H9 (cell line): ENCODE results near the gene SLC4A2. TPM values are rescaled to one million over a fixed set of nuclear protein-coding genes. Genes with fewer than 3 reads are reported as not detected.

ENCODE experiments used
- DNase-seq: peaks from one replicate; pipeline ENCODE4 v3.0.0-alpha.2; 2017
- H2AFZ ChIP-seq: one replicate; pipeline ENCODE4 v1.6.1; 2013; ENCODE audit warnings: mild to moderate bottlenecking, low read length, control low read depth, moderate library complexity
- H2AK5ac ChIP-seq: 2 replicates; pipeline ENCODE4 v1.6.1; 2013; ENCODE audit warnings: low read length, control low read depth, mixed read lengths; ENCODE audit not compliant: insufficient read length
- H2BK120ac ChIP-seq: one replicate; pipeline ENCODE4 v1.6.1; 2013; ENCODE audit warnings: low read depth, mild to moderate bottlenecking, low read length, control low read depth, inconsistent platforms; ENCODE audit not compliant: poor library complexity, severe bottlenecking
- H2BK12ac ChIP-seq: 2 replicates; pipeline ENCODE4 v1.6.1; 2013; ENCODE audit warnings: low read length, control low read depth, mixed read lengths, low read depth; ENCODE audit not compliant: insufficient read length
- H2BK15ac ChIP-seq: 2 replicates; pipeline ENCODE4 v1.6.1; 2013; ENCODE audit warnings: low read depth, low read length, control low read depth
- H2BK20ac ChIP-seq: one replicate; pipeline ENCODE4 v1.6.1; 2013; ENCODE audit warnings: low read depth, mild to moderate bottlenecking, low read length, control low read depth, inconsistent platforms; ENCODE audit not compliant: poor library complexity, severe bottlenecking
- H2BK5ac ChIP-seq: 2 replicates; pipeline ENCODE4 v1.6.1; 2013; ENCODE audit warnings: low read length, control low read depth, mixed read lengths; ENCODE audit not compliant: insufficient read length
- H3K14ac ChIP-seq: 2 replicates; pipeline ENCODE4 v1.6.1; 2013; ENCODE audit warnings: low read length, control low read depth; ENCODE audit not compliant: insufficient read depth
- H3K18ac ChIP-seq: 2 replicates; pipeline ENCODE4 v1.6.1; 2013; ENCODE audit warnings: low read depth, mild to moderate bottlenecking, mixed read lengths, low read length, control low read depth; ENCODE audit not compliant: insufficient read length
- H3K23ac ChIP-seq: 2 replicates; pipeline ENCODE4 v1.6.1; 2013; ENCODE audit warnings: low read length, control low read depth, mixed read lengths, low read depth; ENCODE audit not compliant: insufficient read length
- H3K23me2 ChIP-seq: 2 replicates; pipeline ENCODE4 v1.6.1; 2013; ENCODE audit warnings: low read depth, mild to moderate bottlenecking, mixed read lengths, low read length, control low read depth; ENCODE audit not compliant: insufficient read length, poor library complexity, severe bottlenecking
- H3K27ac ChIP-seq: 2 replicates; pipeline ENCODE4 v1.5.1; 2013; ENCODE audit warnings: low read length, control low read depth, mixed read lengths, low read depth; ENCODE audit not compliant: insufficient read length
- H3K27me3 ChIP-seq: 2 replicates; pipeline ENCODE4 v1.6.1; 2013; ENCODE audit warnings: low read length, control low read depth, inconsistent platforms; ENCODE audit not compliant: insufficient read depth
- H3K4ac ChIP-seq: 2 replicates; pipeline ENCODE4 v1.6.1; 2013; ENCODE audit warnings: low read depth, mild to moderate bottlenecking, control low read depth, inconsistent platforms, low read length, moderate library complexity
- H3K4me1 ChIP-seq: 2 replicates; pipeline ENCODE4 v1.6.1; 2013; ENCODE audit warnings: low read length, control low read depth, inconsistent platforms; ENCODE audit not compliant: insufficient read depth
- H3K4me2 ChIP-seq: 2 replicates; pipeline ENCODE4 v1.6.1; 2013; ENCODE audit warnings: low read length, control low read depth, mixed read lengths; ENCODE audit not compliant: insufficient read length, insufficient read depth
- H3K56ac ChIP-seq: 2 replicates; pipeline ENCODE4 v1.6.1; 2013; ENCODE audit warnings: low read depth, mild to moderate bottlenecking, mixed read lengths, low read length, control low read depth; ENCODE audit not compliant: insufficient read length
- H3K79me1 ChIP-seq: 2 replicates; pipeline ENCODE4 v1.6.1; 2013; ENCODE audit warnings: low read depth, mild to moderate bottlenecking, moderate library complexity, low read length, control low read depth, inconsistent platforms; ENCODE audit not compliant: insufficient read depth, poor library complexity, severe bottlenecking
- H3K79me2 ChIP-seq: 2 replicates; pipeline ENCODE4 v1.6.1; 2013; ENCODE audit warnings: low read length, control low read depth, inconsistent platforms; ENCODE audit not compliant: insufficient read depth
- H3K9ac ChIP-seq: 2 replicates; pipeline ENCODE4 v1.6.1; 2013; ENCODE audit warnings: low read length, control low read depth, mixed read lengths; ENCODE audit not compliant: insufficient read length; ENCODE audit errors: extremely low read depth
- H3K9me3 ChIP-seq: one replicate; pipeline ENCODE4 v1.6.1; 2013; ENCODE audit warnings: low read depth, low read length, inconsistent platforms; ENCODE audit not compliant: control insufficient read depth
- H3T11ph ChIP-seq: one replicate; pipeline ENCODE4 v1.6.1; 2013; ENCODE audit warnings: mild to moderate bottlenecking, low read length, control low read depth, inconsistent platforms
- H4K20me1 ChIP-seq: one replicate; pipeline ENCODE4 v1.6.1; 2013; ENCODE audit not compliant: control insufficient read depth, insufficient read length, insufficient read depth
- H4K5ac ChIP-seq: 2 replicates; pipeline ENCODE4 v1.6.1; 2013; ENCODE audit warnings: low read depth, mild to moderate bottlenecking, mixed read lengths, low read length, control low read depth; ENCODE audit not compliant: insufficient read length
- H4K8ac ChIP-seq: replicated peaks from 2 replicates; pipeline ENCODE4 v1.6.1; 2013; ENCODE audit warnings: low read length, control low read depth, mixed read lengths, low read depth; ENCODE audit not compliant: insufficient read length
- H4K91ac ChIP-seq: 2 replicates; pipeline ENCODE4 v1.6.1; 2013; ENCODE audit warnings: low read depth, mild to moderate bottlenecking, moderate library complexity, mixed read lengths, low read length, control low read depth; ENCODE audit not compliant: insufficient read length
- H3K27ac Mint-ChIP-seq, 3 experiments: 2 replicates in 2 of 3; 3 replicates in 1 of 3; pipeline ENCODE4 v1.8.0; 2020 to 2021; ENCODE audit warnings: mixed read lengths in 3 of 3, mild to moderate bottlenecking in 1 of 3, moderate library complexity in 1 of 3
- H3K27me3 Mint-ChIP-seq: 2 replicates; pipeline ENCODE4 v1.8.0; 2021; ENCODE audit warnings: low read depth, mild to moderate bottlenecking, moderate library complexity, mixed read lengths
- H3K36me3 Mint-ChIP-seq, 3 experiments: 2 replicates in 2 of 3; 3 replicates in 1 of 3; pipeline ENCODE4 v1.8.0; 2020 to 2021; ENCODE audit warnings: low read depth in 3 of 3, mixed read lengths in 3 of 3; ENCODE audit not compliant: insufficient read depth in 1 of 3
- H3K4me1 Mint-ChIP-seq, 2 experiments: 2 replicates each; pipeline ENCODE4 v1.8.0; 2020; ENCODE audit warnings: mixed read lengths in 2 of 2
- H3K4me3 Mint-ChIP-seq, 2 experiments: 2 replicates in 1 of 2; 3 replicates in 1 of 2; pipeline ENCODE4 v1.8.0; 2020 to 2021; ENCODE audit warnings: mild to moderate bottlenecking in 2 of 2, mixed read lengths in 2 of 2, moderate library complexity in 1 of 2
- H3K9me3 Mint-ChIP-seq, 2 experiments: 2 replicates in 1 of 2; 3 replicates in 1 of 2; pipeline ENCODE4 v1.8.0; 2020; ENCODE audit warnings: mild to moderate bottlenecking in 2 of 2, mixed read lengths in 2 of 2, moderate library complexity in 1 of 2
- WGBS: extraction: QIAGEN DNeasy Blood & Tissue Kit; methylation state at CpG from one replicate; pipeline ENCODE4 v1.1.7; 2013; ENCODE audit warnings: missing lambda C conversion rate, low lambda C conversion rate, mixed read lengths; ENCODE audit not compliant: insufficient read length; ENCODE audit errors: extremely low coverage; 5-methylcytosine and 5-hydroxymethylcytosine counted together
- total RNA-seq: library from RNA; stranded (reverse); gene quantifications from 2 replicates; pipeline ENCODE4 v1.2.1, GENCODE V29; 2021
- TF ChIP-seq, protein P1 (sequence below): fragments of 200-600 bp; sonication (generic); conservative IDR thresholded peaks from 3 replicates; pipeline ENCODE4 v1.8.0; 2021; ENCODE audit warnings: antibody characterized with exemption, mild to moderate bottlenecking

Gene SLC4A2
- total RNA-seq, 1 experiment from 2014 or later: 136 TPM

DNA sequence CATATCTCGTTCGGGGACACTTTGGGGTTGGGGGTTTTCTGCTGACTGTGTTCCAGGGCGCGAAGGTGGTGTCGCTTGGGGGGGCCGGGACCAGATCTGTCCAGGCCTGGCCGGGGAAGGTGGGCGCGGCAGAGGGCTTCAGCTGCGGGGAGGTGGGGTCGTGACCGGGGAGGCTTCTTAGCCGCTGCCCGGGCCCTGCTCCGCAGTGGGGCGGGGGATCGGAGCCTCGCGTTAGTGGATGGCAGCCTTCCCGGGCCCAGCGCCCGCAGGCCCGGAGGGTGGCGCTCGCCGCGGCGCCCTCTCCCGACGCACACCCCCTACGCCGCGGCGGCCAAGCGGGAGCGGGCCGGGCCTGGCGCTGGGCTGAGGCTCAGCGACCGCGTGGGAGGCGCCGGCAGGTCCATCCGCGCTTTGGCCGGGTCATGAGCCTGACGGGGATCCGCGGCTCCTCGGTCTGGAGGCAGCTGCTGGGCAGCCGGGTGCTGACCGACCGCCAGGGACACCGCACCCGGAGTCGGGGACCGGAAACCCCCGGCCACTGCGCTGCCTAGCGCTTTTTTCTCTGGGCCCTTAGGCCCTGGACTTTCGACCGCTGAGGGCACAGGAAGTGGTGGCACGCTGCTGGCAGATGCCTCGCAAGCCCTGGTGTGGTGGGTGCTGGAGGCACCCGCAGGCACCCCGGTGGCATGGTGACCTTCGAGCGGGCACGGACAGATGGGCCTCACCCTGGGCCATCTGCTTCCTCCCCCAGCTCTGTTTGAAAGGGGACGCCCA is 28.0 kb downstream of the SLC4A2 start:
- Mint-ChIP-seq H3K4me1 (peaks cover 43 to 44% of the 10 kb centered on the region in 2 experiments), H3K27ac (peak overlapping the region in 1 of 3 experiments; percentile 75; a peak in 1 of 7 replicates), H3K4me3 (peak overlapping the region; percentile 84 to 93), H3K9me3 (no peaks in the 10 kb centered on the region; a peak in 1 of 5 replicates), H3K36me3 (peaks cover 0 to 18% (median 3%) of the 10 kb centered on the region in 3 experiments; a peak in 5 of 7 replicates), H3K27me3 (peaks cover 15% of the 10 kb centered on the region)
- H4K5ac ChIP-seq: no peak overlapping the region
- peaks cover 2% of the 10 kb centered on the region; the same call in 1 of the 2 replicates for H3K4me1 ChIP-seq
- H3K27ac ChIP-seq: no peak overlapping the region
- H2AFZ ChIP-seq: no peak overlapping the region
- no peak overlapping the region for H2BK5ac ChIP-seq
- peak overlapping the region; percentile 47 for H3K4me2 ChIP-seq
- no peak overlapping the region for H3K4ac ChIP-seq
- peaks cover 20% of the 10 kb centered on the region for H3K23me2 ChIP-seq
- H3K9me3 ChIP-seq: no peaks in the 10 kb centered on the region
- H2AK5ac ChIP-seq: no peak overlapping the region
- H3K79me1 ChIP-seq: peaks cover 4% of the 10 kb centered on the region
- no peak overlapping the region for H4K91ac ChIP-seq
- no peak overlapping the region for H2BK15ac ChIP-seq
- no peak overlapping the region for H3K18ac ChIP-seq
- H3K56ac ChIP-seq: no peak overlapping the region
- no peak overlapping the region for H4K8ac ChIP-seq
- no peak overlapping the region for H2BK20ac ChIP-seq
- H4K20me1 ChIP-seq: no peaks in the 10 kb centered on the region
- no peaks in the 10 kb centered on the region; the same call in 1 of the 2 replicates for H3K27me3 ChIP-seq
- no peak overlapping the region for H3T11ph ChIP-seq
- no peak overlapping the region for H2BK12ac ChIP-seq
- DNase-seq: no peak
- H2BK120ac ChIP-seq: no peak overlapping the region
- TF ChIP-seq, protein P1, sequence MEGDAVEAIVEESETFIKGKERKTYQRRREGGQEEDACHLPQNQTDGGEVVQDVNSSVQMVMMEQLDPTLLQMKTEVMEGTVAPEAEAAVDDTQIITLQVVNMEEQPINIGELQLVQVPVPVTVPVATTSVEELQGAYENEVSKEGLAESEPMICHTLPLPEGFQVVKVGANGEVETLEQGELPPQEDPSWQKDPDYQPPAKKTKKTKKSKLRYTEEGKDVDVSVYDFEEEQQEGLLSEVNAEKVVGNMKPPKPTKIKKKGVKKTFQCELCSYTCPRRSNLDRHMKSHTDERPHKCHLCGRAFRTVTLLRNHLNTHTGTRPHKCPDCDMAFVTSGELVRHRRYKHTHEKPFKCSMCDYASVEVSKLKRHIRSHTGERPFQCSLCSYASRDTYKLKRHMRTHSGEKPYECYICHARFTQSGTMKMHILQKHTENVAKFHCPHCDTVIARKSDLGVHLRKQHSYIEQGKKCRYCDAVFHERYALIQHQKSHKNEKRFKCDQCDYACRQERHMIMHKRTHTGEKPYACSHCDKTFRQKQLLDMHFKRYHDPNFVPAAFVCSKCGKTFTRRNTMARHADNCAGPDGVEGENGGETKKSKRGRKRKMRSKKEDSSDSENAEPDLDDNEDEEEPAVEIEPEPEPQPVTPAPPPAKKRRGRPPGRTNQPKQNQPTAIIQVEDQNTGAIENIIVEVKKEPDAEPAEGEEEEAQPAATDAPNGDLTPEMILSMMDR: peak; percentile 43
- H3K9ac ChIP-seq: peak overlapping the region; percentile 29
- no CpG with 5 or more reads among the region's 70 CpGs for WGBS
- peaks cover 8% of the 10 kb centered on the region; the same call in 1 of the 2 replicates for H3K79me2 ChIP-seq
- H3K23ac ChIP-seq: no peak overlapping the region
- H3K14ac ChIP-seq: peak overlapping the region; percentile 78
